CD4-positive, alpha-beta T cell treated with Interleukin-4 for 1 hour (primary cell): ENCODE data around the gene GJD2.

Experiments used
- DNase-seq, 2 donors: peaks; one replicate each; pipeline ENCODE4 v3.0.0-alpha.2; 2020 to 2022

The GJD2 gene

GRCh38 chr15:34772312-34772711 is 17.5 kb upstream of the GJD2 start:
- no peak for DNase-seq

DNA sequence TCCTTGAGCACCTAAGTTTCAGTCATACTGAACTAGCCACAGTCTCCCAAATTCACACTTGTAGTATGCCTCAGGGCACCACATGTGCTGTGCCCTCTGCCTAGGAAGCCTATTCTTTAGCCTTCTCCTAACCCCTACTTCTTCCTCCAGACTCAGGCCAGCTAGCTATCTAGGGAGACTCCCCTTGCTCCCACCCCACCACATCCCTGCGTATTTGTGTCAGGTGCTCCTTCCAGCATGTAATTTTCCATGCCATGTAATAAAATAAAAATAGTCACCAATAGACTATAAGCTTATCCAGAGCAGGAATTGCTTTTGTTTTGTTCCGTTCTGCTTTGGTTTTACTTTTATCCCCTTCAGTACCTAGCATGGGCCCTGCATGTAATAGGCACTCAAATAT is 14.9 kb upstream of the GJD2 start:
- no peak for DNase-seq

DNA sequence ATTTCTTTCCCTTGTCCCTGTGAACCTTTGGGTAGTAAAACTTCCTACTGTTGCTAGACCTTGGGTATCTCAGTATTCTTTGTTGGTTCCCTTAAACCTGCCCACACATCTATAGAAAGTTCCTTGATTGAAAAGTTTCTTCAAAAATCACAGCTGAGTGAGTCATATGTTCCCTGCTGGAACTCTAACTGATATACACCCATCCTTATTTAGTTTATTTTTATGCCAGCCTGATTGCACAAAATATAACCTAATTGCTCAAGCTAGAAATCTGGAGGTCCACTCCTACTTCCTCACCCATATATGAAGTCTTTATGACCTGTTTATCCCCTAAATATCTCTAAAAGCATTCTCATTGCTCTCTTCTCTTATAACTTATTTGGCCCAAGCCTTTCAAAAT is 13.7 kb upstream of the GJD2 start:
- DNase-seq: no peak

- DNase-seq: no peak
These were observed 10.9 kb upstream of the GJD2 start for GRCh38 chr15:34765741-34766140.

DNA sequence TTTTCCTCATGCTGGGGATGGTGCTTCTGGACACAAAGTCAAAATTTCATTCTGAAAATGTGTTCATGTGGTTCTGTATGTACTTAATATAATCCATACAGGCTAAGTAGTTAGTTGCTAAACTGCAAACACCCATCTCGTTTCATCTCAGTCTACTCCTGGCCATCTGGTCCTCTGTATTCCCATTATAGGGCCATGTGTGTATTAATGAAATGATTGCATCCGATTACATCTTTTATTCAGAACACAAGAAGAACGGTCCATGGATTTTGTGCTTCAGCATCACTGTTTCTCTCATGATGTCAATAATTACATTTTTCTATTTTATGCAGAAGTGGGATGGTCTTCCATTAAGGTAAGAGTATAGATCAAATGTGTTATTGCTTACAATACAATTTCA is 6.1 kb upstream of the GJD2 start:
- no peak for DNase-seq

- no peak for DNase-seq
These were observed 5.2 kb upstream of the GJD2 start for GRCh38 chr15:34759992-34760391.

GRCh38 chr15:34759347-34759746 is 4.5 kb upstream of the GJD2 start:
- no peak for DNase-seq

- no peak for DNase-seq
These were observed 2.5 kb upstream of the GJD2 start for GRCh38 chr15:34757262-34757661.

GRCh38 chr15:34755419-34755773 is 598 bp upstream of the GJD2 start:
- DNase-seq: no peak

- no peak for DNase-seq
These were observed 612 bp downstream of the GJD2 start for GRCh38 chr15:34754171-34754601.

GRCh38 chr15:34753236-34753894 is 1.4 kb downstream of the GJD2 start:
- DNase-seq: no peak

GRCh38 chr15:34749691-34750090 is 5.1 kb downstream of the GJD2 start:
- DNase-seq: no peak

DNA sequence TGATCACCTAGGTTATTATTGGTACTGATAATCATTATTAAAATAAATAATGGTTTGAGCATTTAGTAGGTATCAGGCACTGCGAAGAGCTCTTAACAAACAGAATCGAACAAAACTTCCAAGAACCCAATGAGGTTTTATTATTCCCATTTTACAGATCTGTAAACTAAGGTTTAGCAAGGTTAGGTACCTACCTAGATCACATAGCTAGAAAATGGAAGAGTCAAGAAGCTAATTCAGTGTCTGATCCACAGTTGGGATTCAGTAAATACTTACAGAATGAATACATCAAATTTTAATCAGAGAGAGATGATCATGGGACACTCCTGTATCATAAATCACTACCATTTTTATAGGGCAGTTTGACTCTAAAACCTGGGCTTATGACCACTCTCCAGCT is 15.5 kb downstream of the GJD2 start:
- DNase-seq: no peak

- DNase-seq: no peak
These were observed 16.8 kb downstream of the GJD2 start for GRCh38 chr15:34738002-34738401.

DNA sequence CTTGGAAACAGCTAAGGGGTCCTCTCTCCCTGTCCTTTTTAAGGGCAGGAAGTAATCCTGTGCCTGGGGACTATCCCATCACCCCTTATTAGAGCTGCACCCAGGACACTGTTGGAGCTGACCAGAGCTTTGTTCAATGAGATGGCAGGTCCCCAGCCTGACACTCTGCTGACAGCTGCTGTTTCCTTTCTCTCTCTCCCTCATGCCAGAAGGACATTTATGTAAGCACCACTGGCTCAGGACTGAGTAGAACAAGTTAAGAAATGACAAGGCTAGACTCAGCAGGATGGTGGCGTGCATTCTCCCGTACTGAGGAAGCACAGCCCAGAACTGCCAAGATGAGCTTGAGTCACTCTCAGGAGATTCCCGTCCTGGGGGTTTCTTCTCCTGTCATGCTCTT is 17.3 kb downstream of the GJD2 start:
- DNase-seq: no peak

DNA sequence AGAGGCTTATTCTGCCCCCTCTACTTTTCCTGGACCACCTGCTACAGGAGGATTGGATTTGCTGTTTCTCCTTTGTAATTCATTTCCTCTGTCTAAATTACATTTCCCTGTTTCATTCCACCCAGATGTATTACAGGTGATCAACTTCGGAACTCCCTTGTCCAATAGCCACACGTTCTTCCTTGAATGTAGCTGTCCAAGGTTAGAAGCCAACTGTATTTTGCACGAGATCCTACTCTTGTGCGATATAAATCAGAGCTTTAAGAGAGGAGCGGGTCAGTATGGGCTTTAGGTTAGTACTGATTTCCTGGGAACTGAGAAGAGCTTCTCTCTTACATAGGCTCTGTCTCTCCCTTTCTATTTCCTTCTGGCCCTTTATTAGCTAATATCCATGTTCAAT is 20.5 kb downstream of the GJD2 start:
- DNase-seq: no peak

DNA sequence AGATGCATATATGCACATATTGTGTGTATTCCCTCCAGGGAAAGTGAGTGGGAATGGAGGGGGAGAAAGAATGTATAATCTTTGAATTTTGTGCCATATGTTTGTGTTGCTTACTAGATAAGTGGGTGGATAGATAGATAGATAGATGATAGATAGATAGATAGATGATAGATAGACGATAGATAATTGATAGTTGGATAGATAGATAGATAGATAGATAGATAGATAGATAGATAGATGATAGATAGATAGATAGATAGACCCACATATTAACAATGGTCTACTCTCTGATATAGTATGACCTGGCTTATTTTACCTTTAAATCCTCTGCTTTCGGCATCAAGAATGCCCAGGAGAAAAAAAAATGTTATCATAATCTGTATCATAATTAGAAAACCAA is 21.2 kb downstream of the GJD2 start:
- DNase-seq: no peak

- DNase-seq: no peak
These were observed 22.4 kb downstream of the GJD2 start for GRCh38 chr15:34732430-34732829.

DNA sequence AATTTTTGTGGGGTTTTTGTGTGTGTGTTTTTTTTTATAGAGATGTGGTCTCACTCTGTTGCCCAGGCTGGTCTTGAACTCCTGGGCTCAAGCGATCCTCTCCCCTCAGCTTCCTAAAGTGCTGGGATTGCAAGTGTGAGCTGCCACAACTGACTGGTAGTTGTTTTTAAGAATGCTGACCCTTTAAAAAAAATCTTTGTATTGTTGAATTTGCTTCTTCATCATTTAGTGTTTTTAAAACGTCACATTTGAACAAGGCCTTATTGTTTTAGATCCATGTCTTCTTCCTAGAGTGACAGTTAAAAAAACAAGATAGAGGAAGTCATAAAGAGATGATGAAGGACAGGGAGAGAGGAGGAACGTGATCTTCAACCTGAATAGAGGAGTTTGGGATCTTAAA is 24.1 kb downstream of the GJD2 start:
- no peak for DNase-seq

DNA sequence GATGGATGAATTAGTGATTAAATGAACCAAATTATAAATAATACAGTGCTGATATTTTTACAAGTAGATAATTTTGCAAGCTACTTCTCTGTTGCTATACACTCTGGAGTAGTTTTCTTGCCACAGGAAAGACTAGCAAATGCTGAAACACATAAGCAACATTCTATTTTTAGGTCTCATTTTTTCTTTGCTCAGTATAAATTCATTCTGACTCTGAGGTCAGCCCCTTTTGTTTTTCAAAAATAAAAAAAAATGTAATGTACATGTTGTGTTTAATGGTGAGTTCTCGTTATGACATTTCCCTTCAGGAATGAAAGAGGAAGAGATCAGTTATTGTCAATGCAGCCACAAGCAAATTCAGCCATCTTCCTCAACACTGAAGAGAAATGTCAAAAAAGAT is 24.9 kb downstream of the GJD2 start:
- DNase-seq: no peak

GRCh38 chr15:34729056-34729455 is 25.7 kb downstream of the GJD2 start:
- DNase-seq: no peak

GRCh38 chr15:34726406-34727100 is 28.2 kb downstream of the GJD2 start:
- DNase-seq: no peak

DNA sequence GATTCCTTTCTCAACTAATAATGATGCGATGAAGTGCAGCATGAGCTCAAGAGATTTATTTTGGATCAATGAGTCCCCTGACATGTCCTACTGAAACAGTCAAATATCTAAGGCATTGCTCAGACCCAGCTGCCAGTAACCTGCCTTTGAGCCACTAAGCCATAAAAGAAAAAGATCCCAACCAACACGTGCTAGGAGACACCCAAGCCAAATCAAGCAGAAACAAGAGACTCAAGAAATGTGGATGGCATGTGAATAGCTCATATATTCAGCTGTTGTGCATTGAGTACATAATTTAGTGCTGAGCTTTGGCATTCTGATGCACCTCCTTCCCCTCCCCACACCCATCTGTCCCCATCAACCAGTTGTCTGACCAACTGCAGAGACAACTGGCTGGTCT is 29.2 kb downstream of the GJD2 start:
- DNase-seq: no peak

GRCh38 chr15:34724481-34724880 is 30.3 kb downstream of the GJD2 start:
- DNase-seq: no peak

DNA sequence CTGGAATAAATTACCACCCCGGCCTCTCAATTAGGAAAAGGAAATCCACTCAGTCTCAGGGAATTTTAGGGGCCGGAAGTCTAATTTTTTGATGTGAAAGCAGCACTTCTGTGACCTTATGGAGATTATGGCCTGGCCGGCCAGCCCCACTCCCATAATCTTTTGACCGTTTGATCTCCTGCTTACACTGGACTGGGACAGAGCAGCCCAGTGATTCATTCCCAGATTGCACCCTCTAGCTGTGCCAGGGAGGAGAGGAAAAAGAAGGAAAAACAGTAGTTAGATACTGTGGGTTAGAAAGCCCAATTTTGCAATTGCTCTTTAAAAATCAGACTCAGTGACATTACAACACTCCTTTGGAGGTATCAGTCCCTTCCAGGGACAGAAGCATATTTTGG is 32.4 kb downstream of the GJD2 start:
- no peak for DNase-seq
